ENCODE data around the gene POC1A. TPM values are rescaled to one million over a fixed set of nuclear protein-coding genes. Genes with fewer than 3 reads are reported as not detected.

The POC1A gene
- total and polyA plus RNA-seq, 2 of the 4 experiments (the other 2 are of a cell fraction) = 10.6 to 11.5 TPM

DNA sequence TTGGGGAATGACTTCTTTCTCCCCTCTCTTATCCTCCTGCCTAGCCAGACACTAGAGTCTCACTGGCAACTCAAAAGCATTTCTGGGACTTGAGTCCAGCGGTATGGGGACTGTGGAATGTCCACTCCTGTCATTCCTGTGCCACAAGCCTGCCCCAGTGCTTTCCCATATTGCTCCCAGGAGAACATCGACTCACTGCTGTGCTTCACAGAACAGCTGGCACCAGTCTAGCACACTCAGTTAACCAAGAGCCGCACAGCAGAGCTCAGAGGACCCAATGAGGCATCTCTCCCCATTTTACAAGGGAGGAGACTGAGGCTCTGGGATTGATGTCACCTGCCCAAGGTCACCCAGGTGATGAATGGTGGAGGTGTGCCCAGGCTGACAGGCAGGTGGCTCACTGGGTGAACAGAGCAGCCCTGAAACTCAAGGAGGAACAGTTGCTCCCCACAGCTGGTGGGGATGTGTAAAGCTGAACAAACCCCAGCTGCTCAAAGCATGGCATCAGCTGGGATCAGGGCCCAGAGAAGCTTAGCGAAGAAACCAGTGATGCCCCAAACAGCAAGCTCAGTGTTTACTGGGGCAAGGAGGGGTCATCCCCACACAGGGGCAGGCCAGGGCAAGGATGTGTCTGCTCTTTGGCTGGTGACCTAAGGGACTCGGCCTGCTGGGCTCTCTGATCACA, 62.5 kb downstream of the POC1A start:
- Histone ChIP-seq H2AFZ (replicated peaks; ENCODE audit: low read length, poor library complexity) (peak overlapping the region; percentile 39), H3K9me3 (ENCODE audit: control insufficient read depth, insufficient read depth, low read length) (no peaks in the 10 kb centered on the region), H4K91ac (ENCODE audit: insufficient read depth, low read depth, low read length) (peak overlapping the region; percentile 58; the same call in 1 of the 2 replicates), H3K56ac (ENCODE audit: extremely low read depth, insufficient read depth, low read length) (no peak overlapping the region; the same call in 1 of the 2 replicates), H3K4me2 (ENCODE audit: low read depth, low read length) (no peak overlapping the region), H4K8ac (ENCODE audit: low read depth in 2 of 2, low read length in 2 of 2) (peak overlapping the region; percentile 87 to 90), H3K79me1 (ENCODE audit: low read depth in 1 of 2, low read length in 2 of 2) (peaks cover 8 to 62% of the 10 kb centered on the region in 2 experiments; a peak in 3 of 4 replicates), H3K36me3 (ENCODE audit: control insufficient read depth, insufficient read depth, low read length) (no peaks in the 10 kb centered on the region), H3K4me1 (ENCODE audit: control insufficient read depth, insufficient read depth, low read length) (peaks cover 50% of the 10 kb centered on the region), H3K18ac (ENCODE audit: low read depth, low read length) (no peak overlapping the region), H3K23ac (ENCODE audit: low read depth, low read length) (peak overlapping the region; percentile 69; the same call in 1 of the 2 replicates), H2AK5ac (ENCODE audit: low read depth, low read length) (peak overlapping the region; percentile 94), H4K5ac (ENCODE audit: low read depth, low read length) (peak overlapping the region; percentile 39; the same call in 1 of the 2 replicates), H2BK20ac (ENCODE audit: low read depth, low read length) (peak overlapping the region; percentile 75; the same call in 1 of the 2 replicates), H3K4me3 (ENCODE audit: insufficient read depth, low read depth, low read length) (no peak overlapping the region), H3K9ac (ENCODE audit: low read depth, low read length) (no peak overlapping the region), H2BK120ac (ENCODE audit: low read depth, low read length) (peak overlapping the region; percentile 93), H3K9me1 (ENCODE audit: insufficient read depth, low read length) (peaks cover 75% of the 10 kb centered on the region), H3K27me3 (ENCODE audit: control insufficient read depth, insufficient read depth, low read length) (no peaks in the 10 kb centered on the region), H3K27ac (ENCODE audit: insufficient read depth, low read length) (peak overlapping the region; percentile 10; the same call in 1 of the 2 replicates), H3K14ac (replicated peaks; ENCODE audit: low read depth, low read length) (peak overlapping the region; percentile 75), H2BK15ac (ENCODE audit: low read depth, low read length) (peak overlapping the region; percentile 82; the same call in 2 of the 3 replicates), H2AK9ac (replicated peaks; ENCODE audit: low read depth, low read length, poor library complexity) (peak overlapping the region; percentile 81), H2BK5ac (ENCODE audit: low read depth, low read length, poor library complexity, severe bottlenecking) (peak overlapping the region; percentile 92), H4K20me1 (ENCODE audit: insufficient read depth, low read length) (peaks cover 4% of the 10 kb centered on the region; the same call in 1 of the 2 replicates), H3K4ac (ENCODE audit: low read depth, low read length) (peak overlapping the region; percentile 94)
- DNase-seq (peak; percentile 49), ATAC-seq (ENCODE audit: low read depth) (peak; percentile 15)
- no TSS peak for BruUV-seq (replicated peaks)
- ChIA-PET POLR2A (ENCODE audit: unreplicated experiment) (no interaction called here), CTCF (no interaction called here)
- WGBS, 2 experiments (ENCODE audit: extremely low coverage in 2 of 2, insufficient read length in 1 of 2) = 67% methylated on average over 1 of the region's 5 CpGs; no CpG with 5 or more reads in 1 of the 2 experiments
- intact Hi-C loops (cut with micrococcal nuclease) (loop anchor here (2.0 kb wide), 1 partner anchor 35 kb away; the partner anchor contains the start of gene DUSP7), in situ Hi-C loops (cut with MboI; ENCODE audit: low sequenced_read_pairs) (no loop called here), dilution Hi-C loops (cut with HindIII; ENCODE audit: low sequenced_read_pairs, unreplicated experiment) (no loop called here)
- TF ChIP-seq, protein P1, sequence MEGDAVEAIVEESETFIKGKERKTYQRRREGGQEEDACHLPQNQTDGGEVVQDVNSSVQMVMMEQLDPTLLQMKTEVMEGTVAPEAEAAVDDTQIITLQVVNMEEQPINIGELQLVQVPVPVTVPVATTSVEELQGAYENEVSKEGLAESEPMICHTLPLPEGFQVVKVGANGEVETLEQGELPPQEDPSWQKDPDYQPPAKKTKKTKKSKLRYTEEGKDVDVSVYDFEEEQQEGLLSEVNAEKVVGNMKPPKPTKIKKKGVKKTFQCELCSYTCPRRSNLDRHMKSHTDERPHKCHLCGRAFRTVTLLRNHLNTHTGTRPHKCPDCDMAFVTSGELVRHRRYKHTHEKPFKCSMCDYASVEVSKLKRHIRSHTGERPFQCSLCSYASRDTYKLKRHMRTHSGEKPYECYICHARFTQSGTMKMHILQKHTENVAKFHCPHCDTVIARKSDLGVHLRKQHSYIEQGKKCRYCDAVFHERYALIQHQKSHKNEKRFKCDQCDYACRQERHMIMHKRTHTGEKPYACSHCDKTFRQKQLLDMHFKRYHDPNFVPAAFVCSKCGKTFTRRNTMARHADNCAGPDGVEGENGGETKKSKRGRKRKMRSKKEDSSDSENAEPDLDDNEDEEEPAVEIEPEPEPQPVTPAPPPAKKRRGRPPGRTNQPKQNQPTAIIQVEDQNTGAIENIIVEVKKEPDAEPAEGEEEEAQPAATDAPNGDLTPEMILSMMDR (conservative IDR thresholded peaks at IDR 0.05; ENCODE audit: low read depth, low read length) = no peak
- peak; percentile 27 for TF ChIP-seq RCOR1 (IDR thresholded peaks at IDR 0.05; ENCODE audit: insufficient replicate concordance, low read length)

All from IMR-90 (cell line).